Activated CD4-positive, alpha-beta T cell treated with anti-CD3 and anti-CD28 coated beads, Interleukin-2, amount 50 U/mL, for 48 hours (primary cell): Measurements from ENCODE around the gene TADA2A.
"Not testable (repeated sequence)": the region's sequence is repeated elsewhere in the genome, so short reads cannot be mapped to it uniquely, and the experiment has no call there.

ENCODE experiments used
- DNase-seq, 2 experiments: peaks; one replicate each; pipeline ENCODE4 v3.0.0-alpha.2; 2020

Gene TADA2A

GRCh38 chr17:37494401-37494831 lies 87.7 kb downstream of the TADA2A start:
- DNase-seq: no peak

- no peak for DNase-seq
These were observed 88.3 kb downstream of the TADA2A start for GRCh38 chr17:37494971-37495370.

GRCh38 chr17:37500378-37500777 lies 93.7 kb downstream of the TADA2A start:
- no peak for DNase-seq

- DNase-seq: no peak
These were observed 95.6 kb downstream of the TADA2A start for GRCh38 chr17:37502009-37502936.

- DNase-seq: no peak
These were observed 96.5 kb downstream of the TADA2A start for GRCh38 chr17:37503148-37503547.

- DNase-seq: no peak
These were observed 98.6 kb downstream of the TADA2A start for GRCh38 chr17:37505333-37505732.

DNA sequence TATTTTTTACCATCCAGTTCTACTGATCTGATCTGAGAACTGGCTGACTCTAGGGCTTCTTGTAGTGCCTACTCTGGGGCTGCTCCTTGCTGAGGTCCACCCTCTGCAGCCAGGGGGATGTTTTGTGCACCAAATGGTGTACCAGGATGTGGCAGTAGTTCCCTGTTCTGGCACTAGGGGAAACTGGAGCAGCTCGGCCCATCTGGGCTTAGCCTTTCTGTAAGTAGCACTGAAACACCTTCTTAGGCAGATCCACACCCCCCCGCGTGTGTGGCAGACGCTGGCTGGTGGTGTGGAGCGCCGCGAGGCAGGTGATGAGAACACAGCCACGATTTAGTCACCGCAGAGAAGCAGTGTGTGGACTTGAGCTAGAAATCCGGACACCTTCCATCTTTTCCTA lies 100.0 kb downstream of the TADA2A start:
- peak; percentile 9 to 17 for DNase-seq

DNA sequence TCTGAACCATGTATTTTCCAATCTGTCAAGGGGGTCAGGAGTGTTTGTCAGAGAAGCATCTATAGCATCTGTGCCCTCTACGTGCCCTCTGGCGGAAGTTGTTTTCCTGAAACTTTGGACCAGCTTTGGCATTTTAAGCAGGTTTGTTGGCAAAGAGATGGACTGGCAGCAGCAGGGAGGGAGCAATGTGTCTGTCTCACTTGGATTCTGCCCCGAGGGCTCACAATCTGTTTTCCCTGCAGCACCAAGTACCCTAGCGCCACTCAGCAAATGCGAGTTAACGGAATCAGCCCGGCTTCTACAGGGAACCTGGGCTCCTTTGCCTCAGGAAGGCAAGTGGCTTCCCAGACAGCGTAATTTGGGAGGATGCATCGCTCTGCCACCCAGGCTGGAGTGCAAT lies 100.4 kb downstream of the TADA2A start:
- no peak for DNase-seq

DNA sequence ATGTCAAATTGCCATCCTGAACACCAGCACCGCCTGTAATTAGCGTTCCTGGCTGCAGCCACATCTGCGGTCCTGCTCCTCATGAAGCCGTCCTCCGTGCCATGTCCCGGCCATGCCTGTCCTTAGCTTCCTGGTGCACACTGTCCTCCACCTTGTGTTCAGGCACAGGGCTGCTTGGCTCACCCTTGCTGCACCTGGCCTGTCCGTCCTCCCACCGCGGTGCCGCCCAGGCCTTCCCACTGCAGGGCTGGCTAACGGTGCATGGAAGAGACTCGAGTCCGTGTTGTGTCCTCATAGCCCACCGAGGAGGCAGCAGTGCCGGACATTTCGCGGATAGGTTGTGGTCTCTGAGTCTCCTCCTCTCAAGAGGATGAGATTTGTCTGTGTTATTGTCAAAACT lies 103.4 kb downstream of the TADA2A start:
- DNase-seq: no peak

DNA sequence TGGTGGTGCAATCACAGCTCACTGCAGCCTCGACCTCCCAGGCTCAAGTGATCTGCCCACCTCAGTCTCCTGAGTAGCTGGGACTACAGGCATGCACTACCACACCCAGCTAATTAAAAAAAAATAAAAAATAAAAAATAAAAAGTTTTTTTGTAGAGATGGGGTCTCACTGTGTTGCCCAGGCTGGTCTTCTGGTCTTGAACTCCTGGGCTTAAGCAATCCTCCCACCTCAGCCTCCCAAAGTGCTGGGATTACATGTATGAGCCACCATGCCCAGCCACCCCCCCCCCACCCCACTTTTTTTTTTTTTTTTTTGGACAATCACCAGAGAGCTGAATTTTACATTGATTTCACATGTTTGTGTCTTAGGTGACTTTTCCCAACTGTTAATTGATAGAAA lies 105.0 kb downstream of the TADA2A start:
- DNase-seq: not testable (repeated sequence)

DNA sequence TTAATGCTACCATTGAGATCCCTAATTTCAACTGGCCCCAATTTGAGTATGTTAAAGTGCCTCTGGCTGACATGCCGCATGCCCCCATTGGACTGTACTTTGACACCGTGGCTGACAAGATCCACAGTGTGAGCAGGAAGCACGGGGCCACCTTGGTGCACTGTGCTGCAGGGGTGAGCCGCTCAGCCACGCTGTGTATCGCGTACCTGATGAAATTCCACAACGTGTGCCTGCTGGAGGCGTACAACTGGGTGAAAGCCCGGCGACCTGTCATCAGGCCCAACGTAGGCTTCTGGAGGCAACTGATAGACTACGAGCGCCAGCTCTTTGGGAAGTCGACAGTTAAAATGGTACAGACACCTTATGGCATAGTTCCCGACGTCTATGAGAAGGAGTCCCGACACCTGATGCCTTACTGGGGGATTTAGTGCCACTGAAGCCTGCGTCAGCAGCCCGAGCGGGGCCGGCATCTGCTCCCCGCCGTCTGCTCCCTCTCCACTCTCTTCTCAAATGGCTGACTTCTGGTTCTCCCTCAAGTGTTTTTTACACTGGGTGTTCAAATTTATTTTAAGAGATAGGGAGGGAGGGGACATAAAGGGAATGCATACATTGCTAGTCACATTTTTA lies 105.9 kb downstream of the TADA2A start:
- DNase-seq: no peak

DNA sequence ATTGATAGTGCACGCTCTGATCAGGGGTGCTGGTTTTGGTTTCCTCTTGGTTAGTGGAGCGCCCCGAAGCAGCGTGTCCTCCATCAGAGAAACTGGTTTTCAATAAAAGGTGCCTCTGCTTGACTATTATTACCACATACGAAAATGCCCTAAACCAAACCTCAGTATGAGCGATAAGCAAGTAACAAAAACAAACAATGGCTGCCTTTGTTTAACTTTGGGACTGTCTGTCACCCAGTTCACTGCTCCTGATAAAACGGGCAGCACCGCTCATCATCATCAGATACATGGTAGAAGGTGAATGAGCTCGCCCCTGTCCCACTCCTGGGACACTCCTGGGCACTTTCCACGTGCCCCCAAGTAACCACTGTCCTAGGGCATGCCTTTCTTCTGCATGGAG lies 107.0 kb downstream of the TADA2A start:
- DNase-seq: no peak

- no peak for DNase-seq
These were observed 109.5 kb downstream of the TADA2A start for GRCh38 chr17:37516127-37516571.

DNA sequence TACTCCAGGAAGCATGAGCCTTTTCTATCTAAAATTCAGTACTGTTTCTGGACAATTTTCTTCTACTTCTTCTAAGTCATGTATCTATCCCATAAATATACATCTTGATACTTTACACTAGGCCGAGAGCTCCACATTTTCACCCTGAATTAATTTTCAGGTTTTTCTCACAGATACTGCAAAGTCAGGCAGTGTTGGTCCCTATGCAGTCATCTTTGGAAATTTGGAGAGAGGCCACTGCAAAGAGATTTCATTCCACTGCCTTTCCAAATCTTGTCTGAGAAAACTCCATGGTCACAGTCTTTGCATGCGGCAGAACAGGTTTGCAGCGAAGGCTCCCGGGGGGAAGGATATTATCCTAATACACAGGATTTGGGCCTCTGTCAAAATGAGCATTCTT lies 111.2 kb downstream of the TADA2A start:
- DNase-seq: no peak

DNA sequence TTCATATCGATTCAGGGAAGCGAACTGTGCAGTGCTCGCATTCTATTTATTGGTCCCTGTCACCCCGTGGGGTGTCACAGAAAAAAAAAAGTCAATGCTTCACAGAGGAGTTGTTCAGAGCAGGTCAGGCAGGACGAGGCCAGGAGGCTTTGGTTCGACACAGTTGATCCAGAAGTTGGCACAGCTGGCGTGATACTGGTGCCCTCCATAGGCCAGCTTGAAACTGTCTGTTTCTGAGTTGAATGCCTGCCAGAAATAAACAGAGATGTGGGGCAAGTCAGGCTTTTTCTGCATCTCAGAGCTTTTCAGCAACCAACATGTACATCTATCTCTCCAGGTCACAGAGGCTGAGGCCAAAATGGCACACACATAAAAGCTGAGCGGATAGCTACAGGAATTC lies 112.1 kb downstream of the TADA2A start:
- no peak for DNase-seq

GRCh38 chr17:37519251-37519985 lies 112.7 kb downstream of the TADA2A start:
- no peak for DNase-seq

DNA sequence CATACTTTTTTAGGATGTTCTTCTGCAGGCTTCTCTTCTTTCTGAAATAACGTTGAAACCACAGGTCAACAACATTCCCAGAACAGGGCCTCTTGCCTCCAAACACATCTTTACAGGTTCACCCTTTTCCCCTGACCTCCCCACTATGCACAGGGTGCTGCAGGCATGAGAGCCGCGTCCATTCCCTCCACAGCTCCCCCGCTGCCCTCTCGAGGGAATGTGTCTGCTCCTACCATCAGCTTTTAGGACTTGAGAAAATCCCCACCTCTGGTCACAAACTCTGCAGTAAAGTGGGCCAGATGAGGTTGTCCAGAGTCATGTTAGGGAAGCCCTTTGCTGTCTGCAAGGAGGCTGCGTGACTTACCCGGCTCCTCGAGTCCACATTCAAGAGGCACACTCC lies 113.5 kb downstream of the TADA2A start:
- no peak for DNase-seq

DNA sequence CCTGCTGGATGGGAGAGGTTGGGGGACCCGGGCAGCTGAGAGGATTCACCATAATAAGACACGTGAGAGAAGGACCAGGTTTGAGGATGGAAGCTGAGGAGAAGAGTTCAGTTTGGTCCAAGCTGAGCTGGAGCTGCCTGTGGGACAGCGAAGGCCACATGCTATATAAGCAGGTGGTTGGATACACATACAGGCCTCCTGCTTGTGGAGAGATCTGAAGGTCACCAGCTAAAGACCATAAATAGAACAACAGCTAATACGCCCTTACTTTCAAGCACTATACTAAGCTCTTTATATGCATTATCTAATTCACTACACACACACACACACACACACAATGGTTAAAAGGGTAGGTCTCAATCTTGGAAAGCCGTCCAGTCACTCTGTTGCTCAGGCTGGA lies 115.1 kb downstream of the TADA2A start:
- no peak for DNase-seq

DNA sequence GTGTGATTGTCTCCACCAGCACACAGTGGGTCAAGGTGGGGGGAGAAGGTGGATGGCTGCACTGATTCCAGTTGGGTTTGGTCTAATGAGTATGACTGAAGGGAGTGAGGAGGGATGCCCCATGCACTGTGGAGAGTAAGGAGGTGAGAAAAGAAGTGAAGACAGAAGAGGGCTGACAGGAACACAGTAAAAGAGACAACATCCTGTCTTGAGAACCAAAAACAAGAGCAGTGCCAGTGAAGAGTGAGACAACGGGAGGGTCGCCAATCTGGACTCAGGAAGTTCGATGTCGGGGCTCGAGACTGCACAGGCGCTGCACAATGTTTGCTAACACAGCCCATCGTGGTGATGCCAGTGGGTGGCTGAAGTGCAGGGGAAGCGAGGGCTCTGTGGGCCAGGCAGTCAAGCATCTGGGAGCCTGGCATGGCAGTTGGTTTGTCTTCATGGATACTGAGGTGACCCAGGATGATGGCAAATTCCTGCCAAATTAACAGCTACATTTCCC lies 117.1 kb downstream of the TADA2A start:
- no peak for DNase-seq

GRCh38 chr17:37527249-37527851 lies 120.7 kb downstream of the TADA2A start:
- peak in 1 of 2 experiments; percentile 5 for DNase-seq
